Measurements from ENCODE around the gene B3GLCT.

DNA sequence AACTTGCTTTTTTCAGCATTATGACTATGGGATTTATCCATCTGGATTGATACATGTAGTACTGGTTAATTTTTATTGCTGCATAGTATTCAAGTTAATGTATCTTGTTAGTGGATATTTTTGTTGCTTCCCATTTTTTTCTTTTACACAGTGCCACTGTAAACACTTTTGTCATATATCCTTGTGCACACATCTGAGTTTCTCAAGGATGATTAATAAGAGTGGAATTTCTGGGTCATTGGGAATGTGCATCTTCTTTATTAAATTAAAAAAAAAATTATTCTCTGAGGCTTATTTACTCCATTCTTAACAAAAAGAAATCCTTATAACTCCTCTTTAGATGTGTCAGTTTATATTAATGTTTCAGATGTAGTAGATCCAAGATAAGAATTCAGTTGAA is 27.3 kb downstream of the B3GLCT start:
- TF ChIP-seq, protein P1, sequence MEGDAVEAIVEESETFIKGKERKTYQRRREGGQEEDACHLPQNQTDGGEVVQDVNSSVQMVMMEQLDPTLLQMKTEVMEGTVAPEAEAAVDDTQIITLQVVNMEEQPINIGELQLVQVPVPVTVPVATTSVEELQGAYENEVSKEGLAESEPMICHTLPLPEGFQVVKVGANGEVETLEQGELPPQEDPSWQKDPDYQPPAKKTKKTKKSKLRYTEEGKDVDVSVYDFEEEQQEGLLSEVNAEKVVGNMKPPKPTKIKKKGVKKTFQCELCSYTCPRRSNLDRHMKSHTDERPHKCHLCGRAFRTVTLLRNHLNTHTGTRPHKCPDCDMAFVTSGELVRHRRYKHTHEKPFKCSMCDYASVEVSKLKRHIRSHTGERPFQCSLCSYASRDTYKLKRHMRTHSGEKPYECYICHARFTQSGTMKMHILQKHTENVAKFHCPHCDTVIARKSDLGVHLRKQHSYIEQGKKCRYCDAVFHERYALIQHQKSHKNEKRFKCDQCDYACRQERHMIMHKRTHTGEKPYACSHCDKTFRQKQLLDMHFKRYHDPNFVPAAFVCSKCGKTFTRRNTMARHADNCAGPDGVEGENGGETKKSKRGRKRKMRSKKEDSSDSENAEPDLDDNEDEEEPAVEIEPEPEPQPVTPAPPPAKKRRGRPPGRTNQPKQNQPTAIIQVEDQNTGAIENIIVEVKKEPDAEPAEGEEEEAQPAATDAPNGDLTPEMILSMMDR (IDR thresholded peaks at IDR 0.05): no peak
- no peak for TF ChIP-seq POLR2A (IDR thresholded peaks at IDR 0.05)

Measured in ovary (tissue), 3 donors.